ENCODE results near the gene NKAIN4. TPM values are rescaled to one million over a fixed set of nuclear protein-coding genes. Genes with fewer than 3 reads are reported as not detected.
"Not testable (repeated sequence)": the region's sequence is repeated elsewhere in the genome, so short reads cannot be mapped to it uniquely, and the experiment has no call there.

The NKAIN4 gene
- total RNA-seq, 1 experiment from 2014 or later, result not detected

GRCh38 chr20:63253065-63253437, 1.2 kb downstream of the NKAIN4 start:
- TF ChIP-seq, protein P1, sequence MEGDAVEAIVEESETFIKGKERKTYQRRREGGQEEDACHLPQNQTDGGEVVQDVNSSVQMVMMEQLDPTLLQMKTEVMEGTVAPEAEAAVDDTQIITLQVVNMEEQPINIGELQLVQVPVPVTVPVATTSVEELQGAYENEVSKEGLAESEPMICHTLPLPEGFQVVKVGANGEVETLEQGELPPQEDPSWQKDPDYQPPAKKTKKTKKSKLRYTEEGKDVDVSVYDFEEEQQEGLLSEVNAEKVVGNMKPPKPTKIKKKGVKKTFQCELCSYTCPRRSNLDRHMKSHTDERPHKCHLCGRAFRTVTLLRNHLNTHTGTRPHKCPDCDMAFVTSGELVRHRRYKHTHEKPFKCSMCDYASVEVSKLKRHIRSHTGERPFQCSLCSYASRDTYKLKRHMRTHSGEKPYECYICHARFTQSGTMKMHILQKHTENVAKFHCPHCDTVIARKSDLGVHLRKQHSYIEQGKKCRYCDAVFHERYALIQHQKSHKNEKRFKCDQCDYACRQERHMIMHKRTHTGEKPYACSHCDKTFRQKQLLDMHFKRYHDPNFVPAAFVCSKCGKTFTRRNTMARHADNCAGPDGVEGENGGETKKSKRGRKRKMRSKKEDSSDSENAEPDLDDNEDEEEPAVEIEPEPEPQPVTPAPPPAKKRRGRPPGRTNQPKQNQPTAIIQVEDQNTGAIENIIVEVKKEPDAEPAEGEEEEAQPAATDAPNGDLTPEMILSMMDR (IDR thresholded peaks at IDR 0.05; ENCODE audit: unreplicated experiment), result no peak
- Mint-ChIP-seq H3K27ac (ENCODE audit: unreplicated experiment) (no peak overlapping the region), H3K4me1 (ENCODE audit: low read depth, unreplicated experiment) (no peaks in the 10 kb centered on the region), H3K9me3 (ENCODE audit: low read depth, unreplicated experiment) (peaks cover 3% of the 10 kb centered on the region), H3K27me3 (ENCODE audit: unreplicated experiment) (peaks cover 94% of the 10 kb centered on the region), H3K36me3 (ENCODE audit: insufficient read depth, unreplicated experiment) (no peaks in the 10 kb centered on the region), H3K4me3 (ENCODE audit: low read depth, unreplicated experiment) (no peak overlapping the region)
- CTCF ChIA-PET, result interaction anchor here (0.8 to 3.2 kb wide), 5 partner anchors 16 to 33 kb away, joined by 3 to 9 read pairs (median 6); no protein-coding TSS in a partner anchor
- BruUV-seq (replicated peaks), result no TSS peak
- intact Hi-C loops (cut with micrococcal nuclease; ENCODE audit: unreplicated experiment), result loop anchor here (5.0 kb wide), 1 partner anchor 71 kb away; no protein-coding TSS in a partner anchor
- no peak for DNase-seq

GRCh38 chr20:63252284-63252711, 2.0 kb downstream of the NKAIN4 start:
- TF ChIP-seq, protein P1 (IDR thresholded peaks at IDR 0.05; ENCODE audit: unreplicated experiment), result no peak
- no peaks in the 10 kb centered on the region for H3K4me1 Mint-ChIP-seq (ENCODE audit: low read depth, unreplicated experiment)
- DNase-seq, result no peak
- H3K4me3 Mint-ChIP-seq (ENCODE audit: low read depth, unreplicated experiment), result no peak overlapping the region
- H3K36me3 Mint-ChIP-seq (ENCODE audit: insufficient read depth, unreplicated experiment), result no peaks in the 10 kb centered on the region
- BruUV-seq (replicated peaks), result no TSS peak
- CTCF ChIA-PET, result interaction anchor here (1.2 to 3.2 kb wide), 3 partner anchors 16 to 29 kb away, joined by 3 to 9 read pairs (median 7); no protein-coding TSS in a partner anchor
- H3K27me3 Mint-ChIP-seq (ENCODE audit: unreplicated experiment), result peaks cover 94% of the 10 kb centered on the region
- no peak overlapping the region for H3K27ac Mint-ChIP-seq (ENCODE audit: unreplicated experiment)
- H3K9me3 Mint-ChIP-seq (ENCODE audit: low read depth, unreplicated experiment), result peaks cover 3% of the 10 kb centered on the region
- intact Hi-C loops (cut with micrococcal nuclease; ENCODE audit: unreplicated experiment), result loop anchor here (5.0 kb wide), 1 partner anchor 70 kb away; no protein-coding TSS in a partner anchor

GRCh38 chr20:63251350-63251749, 2.9 kb downstream of the NKAIN4 start:
- not testable (repeated sequence) for H3K4me1 Mint-ChIP-seq (ENCODE audit: low read depth, unreplicated experiment); H3K9me3 Mint-ChIP-seq (ENCODE audit: low read depth, unreplicated experiment); H3K27ac Mint-ChIP-seq (ENCODE audit: unreplicated experiment); BruUV-seq (replicated peaks); H3K36me3 Mint-ChIP-seq (ENCODE audit: insufficient read depth, unreplicated experiment); H3K4me3 Mint-ChIP-seq (ENCODE audit: low read depth, unreplicated experiment)
- CTCF ChIA-PET, result interaction anchor here (0.6 to 3.2 kb wide), 5 partner anchors 17 to 720 kb away, joined by 3 to 12 read pairs (median 4); no protein-coding TSS in a partner anchor
- H3K27me3 Mint-ChIP-seq (ENCODE audit: unreplicated experiment), result peaks cover 90% of the 10 kb centered on the region
- intact Hi-C loops (cut with micrococcal nuclease; ENCODE audit: unreplicated experiment), result loop anchor here (5.0 kb wide), 1 partner anchor 69 kb away; no protein-coding TSS in a partner anchor
- DNase-seq, result peak; percentile 69

DNA sequence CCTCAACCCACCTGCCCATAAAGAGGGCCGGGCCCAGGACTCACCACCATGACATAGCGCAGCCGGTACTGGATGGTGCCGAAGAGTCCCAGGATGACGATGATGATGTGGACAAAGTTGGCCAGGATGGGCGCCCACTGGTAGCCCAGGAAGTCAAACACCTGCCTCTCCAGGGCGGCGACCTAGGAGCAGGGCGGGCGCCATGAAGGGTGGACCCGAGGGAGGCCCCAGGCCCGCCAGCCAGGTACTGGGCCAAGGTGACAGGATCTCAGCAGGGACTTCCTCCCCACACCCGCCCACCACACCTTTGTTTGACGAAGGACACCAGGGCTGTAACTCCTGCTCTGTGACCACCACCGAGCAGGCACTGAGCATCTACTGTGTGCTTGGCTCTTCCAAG, 4.4 kb downstream of the NKAIN4 start:
- DNase-seq, result no peak
- H3K4me1 Mint-ChIP-seq (ENCODE audit: low read depth, unreplicated experiment), result no peaks in the 10 kb centered on the region
- BruUV-seq (replicated peaks), result no TSS peak
- TF ChIP-seq, protein P1 (IDR thresholded peaks at IDR 0.05; ENCODE audit: unreplicated experiment), result no peak
- H3K27me3 Mint-ChIP-seq (ENCODE audit: unreplicated experiment), result peaks cover 90% of the 10 kb centered on the region
- no peaks in the 10 kb centered on the region for H3K36me3 Mint-ChIP-seq (ENCODE audit: insufficient read depth, unreplicated experiment)
- H3K27ac Mint-ChIP-seq (ENCODE audit: unreplicated experiment), result no peak overlapping the region
- no peak overlapping the region for H3K4me3 Mint-ChIP-seq (ENCODE audit: low read depth, unreplicated experiment)
- CTCF ChIA-PET, result interaction anchor here (5.2 kb wide), 1 partner anchor 26 kb away, joined by 18 read pairs; no protein-coding TSS in a partner anchor
- peaks cover 3% of the 10 kb centered on the region for H3K9me3 Mint-ChIP-seq (ENCODE audit: low read depth, unreplicated experiment)
- intact Hi-C loops (cut with micrococcal nuclease; ENCODE audit: unreplicated experiment), result loop anchor here (5.0 kb wide), 1 partner anchor 68 kb away; no protein-coding TSS in a partner anchor
